PC-3 (cell line): ENCODE data around the gene NOC2L.

Source experiments
- EZH2 ChIP-seq: fragments of 300-600 bp; sonication (generic); IDR thresholded peaks from one replicate; pipeline ENCODE4 v1.6.1; 2017; ENCODE audit warnings: antibody characterized with exemption, mild to moderate bottlenecking, low read length; ENCODE audit not compliant: unreplicated experiment
- EZH2phosphoT487 ChIP-seq: fragments of 300-600 bp; sonication (generic); IDR thresholded peaks from 2 replicates; pipeline ENCODE4 v1.6.1; 2018; ENCODE audit warnings: mild to moderate bottlenecking, antibody characterized with exemption, low read length, borderline replicate concordance
- TF ChIP-seq, protein P1 (sequence below): fragments of 300-600 bp; sonication (generic); conservative IDR thresholded peaks from 2 replicates; pipeline ENCODE4 v1.5.1; 2017; ENCODE audit warnings: antibody characterized with exemption, low read depth, mild to moderate bottlenecking, low read length

DNA sequence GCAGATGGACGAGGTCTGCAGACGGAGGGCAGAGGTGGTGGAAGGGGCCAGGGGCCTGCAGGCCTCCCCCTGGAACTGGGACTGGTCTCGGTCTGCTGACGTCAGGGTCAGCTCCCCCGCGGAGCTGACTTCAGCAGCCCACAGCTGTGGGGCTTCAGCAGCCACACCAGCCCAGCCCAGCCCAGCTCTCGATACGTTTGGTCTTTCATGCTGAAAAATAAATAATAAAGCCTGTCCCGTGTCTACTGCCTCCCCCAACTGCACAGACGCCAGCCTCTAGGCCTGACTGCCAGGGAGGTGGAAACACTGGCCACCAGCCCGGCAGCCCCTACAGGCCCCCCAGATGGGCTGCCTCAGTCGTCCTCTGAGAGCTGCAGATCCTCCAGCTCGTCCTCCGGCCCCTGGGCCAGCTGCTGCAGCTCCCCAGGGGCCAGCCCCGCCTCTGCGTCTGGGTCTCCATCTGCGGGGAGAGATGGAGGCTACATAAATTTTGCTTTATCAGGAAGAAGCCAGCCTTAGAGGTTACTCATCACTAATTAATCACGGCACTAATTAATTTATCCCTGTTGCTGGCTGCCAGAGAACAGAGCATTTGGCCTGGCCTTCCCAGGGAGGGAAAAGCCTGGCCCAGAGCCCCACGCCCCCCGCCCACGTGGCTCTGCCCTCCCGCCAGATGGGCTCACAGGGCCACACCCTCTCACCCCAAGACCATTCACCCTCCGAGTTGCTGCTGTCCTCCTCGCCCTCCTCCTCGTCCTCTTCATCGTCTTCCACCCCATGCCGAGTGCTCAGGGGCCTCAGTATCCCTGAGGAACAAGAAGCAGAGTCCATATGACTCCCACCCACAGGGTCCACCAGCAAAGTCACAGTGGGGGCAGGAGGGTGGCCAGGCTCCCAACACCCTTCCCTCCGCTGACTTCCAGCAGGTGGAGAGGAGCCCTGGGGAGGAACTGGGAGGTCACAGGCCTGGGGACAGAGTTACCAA lies 14.4 kb downstream of the NOC2L start:
- TF ChIP-seq EZH2 (no peak), EZH2phosphoT487 (no peak)
- TF ChIP-seq, protein P1, sequence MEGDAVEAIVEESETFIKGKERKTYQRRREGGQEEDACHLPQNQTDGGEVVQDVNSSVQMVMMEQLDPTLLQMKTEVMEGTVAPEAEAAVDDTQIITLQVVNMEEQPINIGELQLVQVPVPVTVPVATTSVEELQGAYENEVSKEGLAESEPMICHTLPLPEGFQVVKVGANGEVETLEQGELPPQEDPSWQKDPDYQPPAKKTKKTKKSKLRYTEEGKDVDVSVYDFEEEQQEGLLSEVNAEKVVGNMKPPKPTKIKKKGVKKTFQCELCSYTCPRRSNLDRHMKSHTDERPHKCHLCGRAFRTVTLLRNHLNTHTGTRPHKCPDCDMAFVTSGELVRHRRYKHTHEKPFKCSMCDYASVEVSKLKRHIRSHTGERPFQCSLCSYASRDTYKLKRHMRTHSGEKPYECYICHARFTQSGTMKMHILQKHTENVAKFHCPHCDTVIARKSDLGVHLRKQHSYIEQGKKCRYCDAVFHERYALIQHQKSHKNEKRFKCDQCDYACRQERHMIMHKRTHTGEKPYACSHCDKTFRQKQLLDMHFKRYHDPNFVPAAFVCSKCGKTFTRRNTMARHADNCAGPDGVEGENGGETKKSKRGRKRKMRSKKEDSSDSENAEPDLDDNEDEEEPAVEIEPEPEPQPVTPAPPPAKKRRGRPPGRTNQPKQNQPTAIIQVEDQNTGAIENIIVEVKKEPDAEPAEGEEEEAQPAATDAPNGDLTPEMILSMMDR = no peak
